Measurements from ENCODE around the gene IFNA6. TPM values are rescaled to one million over a fixed set of nuclear protein-coding genes. Genes with fewer than 3 reads are reported as not detected.
"Not testable (repeated sequence)": the region's sequence is repeated elsewhere in the genome, so short reads cannot be mapped to it uniquely, and the experiment has no call there.

Gene IFNA6
- total and polyA plus RNA-seq, 2 of the 4 experiments (the other 2 are of a cell fraction): not detected

GRCh38 chr9:21367169-21367568 lies 16.5 kb upstream of the IFNA6 start:
- ATAC-seq (ENCODE audit: low read depth); H3K9ac ChIP-seq (ENCODE audit: low read depth, low read length); H2AFZ ChIP-seq (replicated peaks; ENCODE audit: low read length, poor library complexity); H3K4me3 ChIP-seq (ENCODE audit: insufficient read depth, low read depth, low read length); H3K4me2 ChIP-seq (ENCODE audit: low read depth, low read length); H3K36me3 ChIP-seq (ENCODE audit: control insufficient read depth, insufficient read depth, low read length); H3K27me3 ChIP-seq (ENCODE audit: control insufficient read depth, insufficient read depth, low read length); POLR2A ChIA-PET (ENCODE audit: unreplicated experiment); H3K4me1 ChIP-seq (ENCODE audit: control insufficient read depth, insufficient read depth, low read length); H3K18ac ChIP-seq (ENCODE audit: low read depth, low read length); in situ Hi-C loops (cut with MboI; ENCODE audit: low sequenced_read_pairs); H2AK9ac ChIP-seq (replicated peaks; ENCODE audit: low read depth, low read length, poor library complexity); CTCF ChIA-PET; intact Hi-C loops (cut with micrococcal nuclease); H2BK5ac ChIP-seq (ENCODE audit: low read depth, low read length, poor library complexity, severe bottlenecking); H2AK5ac ChIP-seq (ENCODE audit: low read depth, low read length); H4K20me1 ChIP-seq (ENCODE audit: insufficient read depth, low read length); H2BK15ac ChIP-seq (ENCODE audit: low read depth, low read length); DNase-seq; H4K8ac ChIP-seq (ENCODE audit: low read depth in 2 of 2, low read length in 2 of 2); H4K5ac ChIP-seq (ENCODE audit: low read depth, low read length); H3K9me1 ChIP-seq (ENCODE audit: insufficient read depth, low read length); H3K9me3 ChIP-seq (ENCODE audit: control insufficient read depth, insufficient read depth, low read length); H3K27ac ChIP-seq (ENCODE audit: insufficient read depth, low read length); H3K4ac ChIP-seq (ENCODE audit: low read depth, low read length); H3K79me1 ChIP-seq (ENCODE audit: low read depth in 1 of 2, low read length in 2 of 2); H2BK20ac ChIP-seq (ENCODE audit: low read depth, low read length); H2BK120ac ChIP-seq (ENCODE audit: low read depth, low read length); dilution Hi-C loops (cut with HindIII; ENCODE audit: low sequenced_read_pairs, unreplicated experiment); H3K56ac ChIP-seq (ENCODE audit: extremely low read depth, insufficient read depth, low read length); H3K14ac ChIP-seq (replicated peaks; ENCODE audit: low read depth, low read length); H3K23ac ChIP-seq (ENCODE audit: low read depth, low read length); BruUV-seq (replicated peaks); H4K91ac ChIP-seq (ENCODE audit: insufficient read depth, low read depth, low read length): not testable (repeated sequence)
- WGBS, 2 experiments (ENCODE audit: extremely low coverage in 2 of 2, insufficient read length in 1 of 2): no CpG with 5 or more reads among the region's 2 CpGs

Measured in IMR-90 (cell line).